Neural progenitor cell (in vitro differentiated cells): ENCODE measurements around the gene PDE1C.

ENCODE experiments used
- CTCF ChIP-seq: fragments of 200-600 bp; sonication (generic); IDR thresholded peaks from 2 replicates; pipeline ENCODE4 v1.5.1; 2017; ENCODE audit warnings: antibody characterized with exemption, mild to moderate bottlenecking
- EZH2phosphoT487 ChIP-seq: fragments of 200-600 bp; sonication (generic); IDR thresholded peaks from 2 replicates; pipeline ENCODE4 v1.6.1; 2017; ENCODE audit warnings: antibody characterized with exemption

- TF ChIP-seq CTCF = no peak
- TF ChIP-seq EZH2phosphoT487 = no peak
Observed at GRCh38 chr7:32005577-32005976, 64.6 kb downstream of the PDE1C start.
